Hepatocyte (in vitro differentiated cells): Measurements from ENCODE around the gene CCDC3.

Experiments used
- EZH2 ChIP-seq: fragments of 200-600 bp; sonication (generic); IDR thresholded peaks from 2 replicates; pipeline ENCODE4 v1.6.1; 2016; ENCODE audit warnings: antibody characterized with exemption, mild to moderate bottlenecking, borderline replicate concordance
- EZH2phosphoT487 ChIP-seq: fragments of 200-600 bp; sonication (generic); IDR thresholded peaks from one replicate; pipeline ENCODE4 v1.6.1; 2018; ENCODE audit warnings: antibody characterized with exemption, mild to moderate bottlenecking, low read depth, moderate library complexity; ENCODE audit not compliant: unreplicated experiment, severe bottlenecking
- TF ChIP-seq, protein P1 (sequence below): fragments of 200-600 bp; sonication (generic); IDR thresholded peaks from 2 replicates; pipeline ENCODE4 v1.5.1; 2016; ENCODE audit warnings: antibody characterized with exemption, mild to moderate bottlenecking; ENCODE audit not compliant: poor library complexity

DNA sequence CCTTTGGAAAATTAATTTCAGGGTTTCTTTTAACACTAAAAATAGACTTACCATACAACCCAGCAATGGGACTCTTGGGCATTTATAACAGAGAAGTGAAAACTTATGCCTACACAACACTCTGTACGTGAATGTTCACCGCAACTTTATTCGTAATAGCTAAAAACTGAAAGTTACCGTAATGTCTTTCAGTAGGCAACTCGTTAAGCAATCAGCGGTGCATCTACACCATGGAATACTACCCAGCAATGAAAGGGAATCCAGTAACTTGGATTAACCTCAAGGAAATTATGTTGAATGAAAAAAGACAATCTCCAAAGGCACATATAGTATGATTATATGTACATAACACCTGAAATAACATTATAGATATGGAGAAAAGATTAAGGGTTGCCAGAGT is 16.2 kb downstream of the CCDC3 start:
- TF ChIP-seq, protein P1, sequence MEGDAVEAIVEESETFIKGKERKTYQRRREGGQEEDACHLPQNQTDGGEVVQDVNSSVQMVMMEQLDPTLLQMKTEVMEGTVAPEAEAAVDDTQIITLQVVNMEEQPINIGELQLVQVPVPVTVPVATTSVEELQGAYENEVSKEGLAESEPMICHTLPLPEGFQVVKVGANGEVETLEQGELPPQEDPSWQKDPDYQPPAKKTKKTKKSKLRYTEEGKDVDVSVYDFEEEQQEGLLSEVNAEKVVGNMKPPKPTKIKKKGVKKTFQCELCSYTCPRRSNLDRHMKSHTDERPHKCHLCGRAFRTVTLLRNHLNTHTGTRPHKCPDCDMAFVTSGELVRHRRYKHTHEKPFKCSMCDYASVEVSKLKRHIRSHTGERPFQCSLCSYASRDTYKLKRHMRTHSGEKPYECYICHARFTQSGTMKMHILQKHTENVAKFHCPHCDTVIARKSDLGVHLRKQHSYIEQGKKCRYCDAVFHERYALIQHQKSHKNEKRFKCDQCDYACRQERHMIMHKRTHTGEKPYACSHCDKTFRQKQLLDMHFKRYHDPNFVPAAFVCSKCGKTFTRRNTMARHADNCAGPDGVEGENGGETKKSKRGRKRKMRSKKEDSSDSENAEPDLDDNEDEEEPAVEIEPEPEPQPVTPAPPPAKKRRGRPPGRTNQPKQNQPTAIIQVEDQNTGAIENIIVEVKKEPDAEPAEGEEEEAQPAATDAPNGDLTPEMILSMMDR: no peak
- TF ChIP-seq EZH2phosphoT487: no peak
- no peak for TF ChIP-seq EZH2
